IMR-90 (cell line): ENCODE measurements around the gene CD44. TPM values are rescaled to one million over a fixed set of nuclear protein-coding genes. Genes with fewer than 3 reads are reported as not detected.

Experiments
- ATAC-seq: fragments of 200-7000 bp; cut with Tn5 transposase; 2 replicates; pipeline ENCODE4 v1.9.1; 2020; ENCODE audit warnings: low read depth, mild to moderate bottlenecking, moderate library complexity
- BruUV-seq: library from RNA; stranded (reverse); fragments of 400-500 nt; replicated peaks from 2 replicates; lab custom pipeline; 2021; lab: Mats Ljungman, UMichigan
- CTCF ChIA-PET: fragments of 300-600 bp; formaldehyde crosslinking; extraction: SDS; loops from one replicate; lab custom pipeline; 2021; ENCODE audit warnings: antibody characterized with exemption; lab: Yijun Ruan, JAX
- POLR2A ChIA-PET: fragments of 300-600 bp; sonication (Branson Sonifier 250); formaldehyde crosslinking; loops from one replicate; lab custom pipeline; 2022; ENCODE audit warnings: antibody characterized with exemption; ENCODE audit not compliant: unreplicated experiment; lab: Charles Lee
- DNase-seq: peaks from one replicate; pipeline ENCODE4 v3.0.0; 2013
- H2AFZ ChIP-seq: replicated peaks from 2 replicates; pipeline ENCODE3; 2013; ENCODE audit warnings: low read length, mild to moderate bottlenecking; ENCODE audit not compliant: poor library complexity
- H2AK5ac ChIP-seq: 2 replicates; pipeline ENCODE4 v1.6.1; 2013; ENCODE audit warnings: low read depth, low read length, inconsistent platforms
- H2AK9ac ChIP-seq: replicated peaks from 2 replicates; pipeline ENCODE3; 2013; ENCODE audit warnings: mild to moderate bottlenecking, low read depth, low read length, moderate library complexity; ENCODE audit not compliant: poor library complexity
- H2BK120ac ChIP-seq: 2 replicates; pipeline ENCODE4 v1.6.1; 2013; ENCODE audit warnings: low read depth, low read length, inconsistent platforms
- H2BK15ac ChIP-seq: 3 replicates; pipeline ENCODE4 v1.6.1; 2013; ENCODE audit warnings: low read depth, low read length, inconsistent platforms
- H2BK20ac ChIP-seq: 2 replicates; pipeline ENCODE4 v1.6.1; 2013; ENCODE audit warnings: low read depth, mild to moderate bottlenecking, inconsistent platforms, low read length, moderate library complexity
- H2BK5ac ChIP-seq: 2 replicates; pipeline ENCODE4 v1.6.1; 2013; ENCODE audit warnings: mild to moderate bottlenecking, low read depth, low read length, inconsistent platforms; ENCODE audit not compliant: poor library complexity, severe bottlenecking
- H3K14ac ChIP-seq: replicated peaks from 2 replicates; pipeline ENCODE4 v1.6.1; 2013; ENCODE audit warnings: low read depth, low read length, inconsistent platforms
- H3K18ac ChIP-seq: 2 replicates; pipeline ENCODE4 v1.6.1; 2013; ENCODE audit warnings: low read depth, low read length, control low read depth
- H3K23ac ChIP-seq: 2 replicates; pipeline ENCODE4 v1.6.1; 2013; ENCODE audit warnings: low read depth, low read length, inconsistent platforms
- H3K27ac ChIP-seq: 2 replicates; pipeline ENCODE4 v1.5.1; 2013; ENCODE audit warnings: mild to moderate bottlenecking, control low read depth, low read length; ENCODE audit not compliant: insufficient read depth
- H3K27me3 ChIP-seq: 2 replicates; pipeline ENCODE4 v1.6.1; 2013; ENCODE audit warnings: low read length; ENCODE audit not compliant: control insufficient read depth, insufficient read depth
- H3K36me3 ChIP-seq: 2 replicates; pipeline ENCODE4 v1.6.1; 2013; ENCODE audit warnings: low read length, mixed read lengths; ENCODE audit not compliant: control insufficient read depth, insufficient read depth
- H3K4ac ChIP-seq: 2 replicates; pipeline ENCODE4 v1.6.1; 2013; ENCODE audit warnings: low read depth, low read length, inconsistent platforms
- H3K4me1 ChIP-seq: 2 replicates; pipeline ENCODE4 v1.6.1; 2013; ENCODE audit warnings: low read length, mixed read lengths; ENCODE audit not compliant: control insufficient read depth, insufficient read depth
- H3K4me2 ChIP-seq: 2 replicates; pipeline ENCODE4 v1.6.1; 2013; ENCODE audit warnings: low read depth, mild to moderate bottlenecking, control low read depth, low read length, moderate library complexity
- H3K4me3 ChIP-seq: 2 replicates; pipeline ENCODE4 v1.5.1; 2013; ENCODE audit warnings: low read depth, mild to moderate bottlenecking, control low read depth, low read length, moderate library complexity; ENCODE audit not compliant: insufficient read depth
- H3K56ac ChIP-seq: 2 replicates; pipeline ENCODE4 v1.6.1; 2013; ENCODE audit warnings: low read length, inconsistent platforms; ENCODE audit not compliant: insufficient read depth; ENCODE audit errors: extremely low read depth
- H3K79me1 ChIP-seq, 2 experiments: 2 replicates each; pipeline ENCODE4 v1.6.1; 2013; ENCODE audit warnings: low read length in 2 of 2, inconsistent platforms in 1 of 2, low read depth in 1 of 2
- H3K9ac ChIP-seq: 2 replicates; pipeline ENCODE4 v1.6.1; 2013; ENCODE audit warnings: low read depth, low read length, control low read depth
- H3K9me1 ChIP-seq: 2 replicates; pipeline ENCODE4 v1.6.1; 2013; ENCODE audit warnings: low read length, inconsistent platforms; ENCODE audit not compliant: insufficient read depth
- H3K9me3 ChIP-seq: 2 replicates; pipeline ENCODE4 v1.6.1; 2013; ENCODE audit warnings: low read length; ENCODE audit not compliant: control insufficient read depth, insufficient read depth
- H4K20me1 ChIP-seq: 2 replicates; pipeline ENCODE4 v1.6.1; 2013; ENCODE audit warnings: low read length, inconsistent platforms; ENCODE audit not compliant: insufficient read depth
- H4K5ac ChIP-seq: 2 replicates; pipeline ENCODE4 v1.6.1; 2013; ENCODE audit warnings: mild to moderate bottlenecking, low read depth, low read length, control low read depth
- H4K8ac ChIP-seq, 2 experiments: 2 replicates each; pipeline ENCODE4 v1.6.1; 2013; ENCODE audit warnings: low read depth in 2 of 2, low read length in 2 of 2, control low read depth in 1 of 2, inconsistent platforms in 1 of 2
- H4K91ac ChIP-seq: 2 replicates; pipeline ENCODE4 v1.6.1; 2013; ENCODE audit warnings: low read depth, low read length, inconsistent platforms; ENCODE audit not compliant: insufficient read depth
- CEBPB ChIP-seq: IDR thresholded peaks from 2 replicates; pipeline ENCODE4 v1.6.1; 2012; ENCODE audit warnings: low read depth, low read length, improper control_type of control experiment
- CHD1 ChIP-seq: IDR thresholded peaks from 2 replicates; pipeline ENCODE4 v1.6.1; 2012; ENCODE audit warnings: low read depth, low read length, improper control_type of control experiment
- CTCF ChIP-seq: conservative IDR thresholded peaks from 2 replicates; pipeline ENCODE4 v1.5.1; 2012; ENCODE audit warnings: mild to moderate bottlenecking, low read depth, low read length, improper control_type of control experiment
- FOS ChIP-seq: fragments of 150-350 bp; IDR thresholded peaks from 2 replicates; pipeline ENCODE4 v1.6.1; 2016; ENCODE audit warnings: low read depth, low read length
- MAFK ChIP-seq: IDR thresholded peaks from 2 replicates; pipeline ENCODE4 v1.6.1; 2012; ENCODE audit warnings: low read depth, low read length, improper control_type of control experiment
- MAZ ChIP-seq: IDR thresholded peaks from 2 replicates; pipeline ENCODE4 v1.6.1; 2012; ENCODE audit warnings: low read depth, mild to moderate bottlenecking, low read length, improper control_type of control experiment, moderate library complexity, borderline replicate concordance
- MXI1 ChIP-seq: IDR thresholded peaks from 2 replicates; pipeline ENCODE4 v1.6.1; 2012; ENCODE audit warnings: low read depth, mild to moderate bottlenecking, low read length, moderate library complexity, borderline replicate concordance
- NFE2L2 ChIP-seq: fragments of 150-350 bp; IDR thresholded peaks from 2 replicates; pipeline ENCODE4 v1.6.1; 2016; ENCODE audit warnings: low read depth, mild to moderate bottlenecking, low read length
- RAD21 ChIP-seq: IDR thresholded peaks from 2 replicates; pipeline ENCODE4 v1.6.1; 2012; ENCODE audit warnings: low read length, improper control_type of control experiment
- RFX5 ChIP-seq: IDR thresholded peaks from 2 replicates; pipeline ENCODE4 v1.8.0; 2012; ENCODE audit warnings: low read depth, mild to moderate bottlenecking, low read length, moderate library complexity
- WGBS, 2 experiments: methylation state at CpG; one replicate each; pipeline versions ENCODE4 v1.1.5 to v1.1.7; 2013; ENCODE audit warnings: missing lambda C conversion rate in 2 of 2; ENCODE audit not compliant: insufficient read length in 1 of 2; ENCODE audit errors: extremely low coverage in 2 of 2; 5-methylcytosine and 5-hydroxymethylcytosine counted together
- dilution Hi-C: fragments of 300-500 bp; cut with HindIII; formaldehyde crosslinking; loops from one replicate; pipeline ENCODE4 v1.14.3; 2018; ENCODE audit warnings: low sequenced_read_pairs; ENCODE audit not compliant: unreplicated experiment
- in situ Hi-C: fragments of 300-500 bp; cut with MboI; formaldehyde crosslinking; loops from 3 replicates; pipeline ENCODE4 v1.14.3; 2019; ENCODE audit warnings: low sequenced_read_pairs, inconsistent platforms, mixed read lengths
- intact Hi-C: fragments of 100-400 bp; cut with micrococcal nuclease; formaldehyde crosslinking; loops from 2 replicates; pipeline ENCODE4 v1.10.0; 2022
- polyA plus RNA-seq, 3 experiments: library from polyadenylated mRNA; depleted of rRNA; stranded (reverse); fragments of >200 nt; gene quantifications; 2 replicates each; pipeline ENCODE4 v1.2.3, GENCODE V29; 2012; ENCODE audit warnings: low replicate concordance in 1 of 3
- total RNA-seq: library from RNA; depleted of rRNA; stranded (reverse); fragments of >200 nt; gene quantifications from 2 replicates; pipeline ENCODE4 v1.2.3, GENCODE V29; 2012

CD44 gene
- total and polyA plus RNA-seq, 2 of the 4 experiments (the other 2 are of a cell fraction), result 357 to 947 TPM

GRCh38 chr11:35118906-35119305 is 20.1 kb upstream of the CD44 start:
- no peak for ATAC-seq
- H3K27ac ChIP-seq, result no peak overlapping the region
- no peak overlapping the region for H2BK120ac ChIP-seq
- no peak overlapping the region for H3K4ac ChIP-seq
- H4K91ac ChIP-seq, result no peak overlapping the region
- DNase-seq, result no peak
- H3K18ac ChIP-seq, result no peak overlapping the region
- H2BK15ac ChIP-seq, result no peak overlapping the region
- H3K23ac ChIP-seq, result no peak overlapping the region
- H2AK9ac ChIP-seq, result no peak overlapping the region
- H3K9me3 ChIP-seq, result no peaks in the 10 kb centered on the region
- no peak for TF ChIP-seq FOS
- TF ChIP-seq RAD21, result no peak
- no peak for TF ChIP-seq RFX5
- TF ChIP-seq NFE2L2, result no peak
- no peak for TF ChIP-seq CEBPB
- no peak for TF ChIP-seq CHD1
- no peak for TF ChIP-seq CTCF
- no peak for TF ChIP-seq MAZ
- TF ChIP-seq MXI1, result no peak
- TF ChIP-seq MAFK, result no peak
- H3K4me1 ChIP-seq, result peaks cover 7% of the 10 kb centered on the region
- H4K5ac ChIP-seq, result no peak overlapping the region
- WGBS, 2 experiments, result 86% methylated on average over 3 of the region's 4 CpGs; no CpG with 5 or more reads in 1 of the 2 experiments
- H3K14ac ChIP-seq, result no peak overlapping the region
- in situ Hi-C loops (no loop called here), intact Hi-C loops (no loop called here), dilution Hi-C loops (no loop called here)
- H4K8ac ChIP-seq, result no peak overlapping the region
- no peaks in the 10 kb centered on the region for H3K36me3 ChIP-seq
- H3K9ac ChIP-seq, result no peak overlapping the region
- peaks cover 9% of the 10 kb centered on the region for H3K27me3 ChIP-seq
- H3K4me2 ChIP-seq, result no peak overlapping the region
- H2AK5ac ChIP-seq, result no peak overlapping the region
- H3K79me1 ChIP-seq, result no peaks in the 10 kb centered on the region
- no peak overlapping the region for H3K4me3 ChIP-seq
- no peaks in the 10 kb centered on the region for H3K9me1 ChIP-seq
- H4K20me1 ChIP-seq, result peaks cover 4% of the 10 kb centered on the region; the same call in 1 of the 2 replicates
- no TSS peak for BruUV-seq
- no peak overlapping the region for H2BK20ac ChIP-seq
- ChIA-PET POLR2A (no interaction called here), CTCF (no interaction called here)
- no peak overlapping the region for H3K56ac ChIP-seq
- no peak overlapping the region for H2AFZ ChIP-seq
- no peak overlapping the region for H2BK5ac ChIP-seq
